ENCODE measurements around the gene KRT80. TPM values are rescaled to one million over a fixed set of nuclear protein-coding genes. Genes with fewer than 3 reads are reported as not detected.

KRT80 gene
- total RNA-seq, 1 experiment from 2014 or later, result 8.8 TPM

- TF ChIP-seq TCF7L2 (IDR thresholded peaks at IDR 0.05; ENCODE audit: borderline replicate concordance, extremely low read depth, insufficient read depth, insufficient read length) (no peak), RAD21 (IDR thresholded peaks at IDR 0.05; ENCODE audit: low read depth) (no peak), SIN3A (IDR thresholded peaks at IDR 0.05; ENCODE audit: low read depth) (no peak), CBX3 (IDR thresholded peaks at IDR 0.05; ENCODE audit: low read depth) (no peak), JUND (IDR thresholded peaks at IDR 0.05) (no peak), YY1 (IDR thresholded peaks at IDR 0.05; ENCODE audit: extremely low read depth, insufficient replicate concordance, low read depth, low read length) (no peak)
These were observed 18.3 kb downstream of the KRT80 start (continued) for GRCh38 chr12:52173526-52173925.

GRCh38 chr12:52172956-52173355, 18.9 kb downstream of the KRT80 start:
- Histone ChIP-seq H3K9ac (ENCODE audit: low read length) (no peak overlapping the region), H3K9me2 (ENCODE audit: insufficient read depth) (no peaks in the 10 kb centered on the region), H3K9me3 (ENCODE audit: control insufficient read depth in 1 of 2, insufficient read depth in 1 of 2, low read depth in 1 of 2, low read length in 2 of 2) (no peaks in the 10 kb centered on the region), H3K4me3 (replicated peaks in 1 of 2; ENCODE audit: low read depth in 1 of 2, low read length in 2 of 2) (no peak overlapping the region), H3K4me2 (ENCODE audit: low read length) (no peak overlapping the region), H3K36me3 (ENCODE audit: control insufficient read depth in 1 of 2, insufficient read depth in 2 of 2, low read length in 2 of 2) (no peaks in the 10 kb centered on the region), H4K20me1 (ENCODE audit: insufficient read depth) (no peaks in the 10 kb centered on the region), H2AFZ (ENCODE audit: low read depth, low read length, poor library complexity, severe bottlenecking) (no peak overlapping the region), H3K79me2 (ENCODE audit: insufficient read depth, low read length) (no peaks in the 10 kb centered on the region), H3K4me1 (ENCODE audit: control insufficient read depth in 1 of 2, insufficient read depth in 2 of 2, low read length in 2 of 2) (peaks cover 15 to 44% of the 10 kb centered on the region in 2 experiments), H3K27me3 (ENCODE audit: insufficient read depth, low read length) (no peaks in the 10 kb centered on the region), H3K27ac (ENCODE audit: low read depth, low read length) (no peak overlapping the region)
- no peak for ATAC-seq
- no TSS peak for BruUV-seq (replicated peaks)
- no peak for TF ChIP-seq TCF7L2 (IDR thresholded peaks at IDR 0.05; ENCODE audit: borderline replicate concordance, extremely low read depth, insufficient read depth, insufficient read length)
- ChIA-PET RAD21 (ENCODE audit: low non-redundant PET in 1 of 2, low total read pairs in 2 of 2, uncharacterized antibody in 2 of 2, unreplicated experiment in 2 of 2) (no interaction called here), POLR2A (no interaction called here), CTCF (interaction anchor here (1.3 to 2.6 kb wide), 4 partner anchors 9 to 199 kb away, joined by 3 to 17 read pairs (median 6); no protein-coding TSS in a partner anchor)
- no peak for DNase-seq (ENCODE audit: low read depth, low spot score)
- intact Hi-C loops (cut with micrococcal nuclease), result no loop called here

- no TSS peak for BruUV-seq (replicated peaks)
- no peaks in the 10 kb centered on the region for H4K20me1 ChIP-seq (ENCODE audit: insufficient read depth)
- peak overlapping the region; percentile 30; the same call in 1 of the 2 replicates for H3K4me2 ChIP-seq (ENCODE audit: low read length)
- H3K4me3 ChIP-seq (replicated peaks in 1 of 2; ENCODE audit: low read depth in 1 of 2, low read length in 2 of 2), result no peak overlapping the region
- no peak for DNase-seq (ENCODE audit: low read depth, low spot score)
- H3K79me2 ChIP-seq (ENCODE audit: insufficient read depth, low read length), result no peaks in the 10 kb centered on the region
- H3K9me2 ChIP-seq (ENCODE audit: insufficient read depth), result no peaks in the 10 kb centered on the region
- H2AFZ ChIP-seq (ENCODE audit: low read depth, low read length, poor library complexity, severe bottlenecking), result no peak overlapping the region
- no peak overlapping the region for H3K27ac ChIP-seq (ENCODE audit: low read depth, low read length)
- intact Hi-C loops (cut with micrococcal nuclease), result no loop called here
- ChIA-PET CTCF (interaction anchor here (0.7 to 2.6 kb wide), 17 partner anchors 10 to 156 kb away, joined by 3 to 17 read pairs (median 3); no protein-coding TSS in a partner anchor), POLR2A (interaction anchor here (1.2 to 1.5 kb wide), 2 partner anchors 25 to 107 kb away, joined by 3 to 6 read pairs; no protein-coding TSS in a partner anchor), RAD21 (ENCODE audit: low non-redundant PET in 1 of 2, low total read pairs in 2 of 2, uncharacterized antibody in 2 of 2, unreplicated experiment in 2 of 2) (no interaction called here)
- H3K36me3 ChIP-seq (ENCODE audit: control insufficient read depth in 1 of 2, insufficient read depth in 2 of 2, low read length in 2 of 2), result no peaks in the 10 kb centered on the region
- ATAC-seq, result peak; percentile 81
- H3K27me3 ChIP-seq (ENCODE audit: insufficient read depth, low read length), result no peaks in the 10 kb centered on the region
- no peak overlapping the region for H3K9ac ChIP-seq (ENCODE audit: low read length)
- H3K4me1 ChIP-seq (ENCODE audit: control insufficient read depth in 1 of 2, insufficient read depth in 2 of 2, low read length in 2 of 2), result peaks cover 15 to 46% of the 10 kb centered on the region in 2 experiments
- no peaks in the 10 kb centered on the region for H3K9me3 ChIP-seq (ENCODE audit: control insufficient read depth in 1 of 2, insufficient read depth in 1 of 2, low read depth in 1 of 2, low read length in 2 of 2)
- TF ChIP-seq SRF (IDR thresholded peaks at IDR 0.05; ENCODE audit: low read depth) (no peak), POLR2A (IDR thresholded peaks at IDR 0.05; ENCODE audit: borderline replicate concordance, extremely low read depth, insufficient read depth, insufficient read length) (no peak), REST (IDR thresholded peaks at IDR 0.05; ENCODE audit: low read depth) (no peak), CTCF (IDR thresholded peaks at IDR 0.05 in 2 of 3, conservative IDR thresholded peaks at IDR 0.05 in 1 of 3; ENCODE audit: borderline replicate concordance in 1 of 3, insufficient read depth in 1 of 3, low read depth in 2 of 3, low read length in 2 of 3) (peak; percentile 78 to 90 (median 82)), FOSL1 (IDR thresholded peaks at IDR 0.05; ENCODE audit: low read depth) (no peak), CBX3 (IDR thresholded peaks at IDR 0.05; ENCODE audit: low read depth) (no peak), CEBPB (IDR thresholded peaks at IDR 0.05; ENCODE audit: low read depth) (no peak), ATF3 (IDR thresholded peaks at IDR 0.05) (no peak)
These were observed 19.8 kb downstream of the KRT80 start for GRCh38 chr12:52171950-52172512.
